Fibroblast of lung (primary cell): Measurements from ENCODE around the gene LHFPL6. TPM values are rescaled to one million over a fixed set of nuclear protein-coding genes. Genes with fewer than 3 reads are reported as not detected.

Source experiments
- DNase-seq, 2 donors: peaks; one replicate each; pipeline versions ENCODE4 v3.0.0 to v3.0.0-alpha.2; 2010; ENCODE audit warnings: low read depth in 2 of 2
- H2AFZ ChIP-seq: 2 replicates; pipeline ENCODE4 v1.5.1; 2012; ENCODE audit warnings: low read length, control low read depth, inconsistent platforms
- H3K27ac ChIP-seq: 2 replicates; pipeline ENCODE4 v1.5.1; 2011; ENCODE audit warnings: low read length, control low read depth; ENCODE audit not compliant: insufficient read depth
- H3K27me3 ChIP-seq: 2 replicates; pipeline ENCODE4 v1.5.1; 2011; ENCODE audit warnings: mild to moderate bottlenecking, low read length; ENCODE audit not compliant: control insufficient read depth, insufficient read depth
- H3K36me3 ChIP-seq: 2 replicates; pipeline ENCODE4 v1.5.1; 2011; ENCODE audit warnings: low read length; ENCODE audit not compliant: control insufficient read depth, insufficient read depth
- H3K4me1 ChIP-seq: 2 replicates; pipeline ENCODE4 v1.5.1; 2011; ENCODE audit warnings: low read length; ENCODE audit not compliant: control insufficient read depth, insufficient read depth; ENCODE audit errors: extremely low read depth
- H3K4me2 ChIP-seq: 2 replicates; pipeline ENCODE4 v1.5.1; 2011; ENCODE audit warnings: low read length, control low read depth; ENCODE audit not compliant: insufficient read depth; ENCODE audit errors: extremely low read depth
- H3K4me3 ChIP-seq, 4 experiments: fragments of 200-600 bp in 1 of 4; sonication (generic) in 1 of 4; replicated peaks in 1 of 4; 2 replicates each; pipeline ENCODE4 v1.5.1; 2011 to 2016; ENCODE audit warnings: low read length in 4 of 4, low read depth in 3 of 4, mild to moderate bottlenecking in 3 of 4, control low read depth in 2 of 4, inconsistent platforms in 1 of 4, mixed read lengths in 1 of 4; ENCODE audit not compliant: insufficient read depth in 1 of 4; ENCODE audit errors: control extremely low read depth in 1 of 4
- H3K79me2 ChIP-seq: 2 replicates; pipeline ENCODE4 v1.5.1; 2012; ENCODE audit warnings: mild to moderate bottlenecking, low read length, inconsistent platforms; ENCODE audit not compliant: control insufficient read depth, insufficient read depth
- H3K9ac ChIP-seq: 2 replicates; pipeline ENCODE4 v1.5.1; 2011; ENCODE audit warnings: mild to moderate bottlenecking, low read length, control low read depth; ENCODE audit not compliant: insufficient read depth
- H3K9me3 ChIP-seq: 2 replicates; pipeline ENCODE4 v1.5.1; 2012; ENCODE audit warnings: low read depth, low read length; ENCODE audit not compliant: control insufficient read depth, insufficient read depth
- H4K20me1 ChIP-seq: 2 replicates; pipeline ENCODE4 v1.5.1; 2011; ENCODE audit warnings: low read length; ENCODE audit not compliant: control insufficient read depth, insufficient read depth; ENCODE audit errors: extremely low read depth
- EZH2 ChIP-seq: IDR thresholded peaks from 2 replicates; pipeline ENCODE4 v1.5.1; 2012; ENCODE audit warnings: low read length, control low read depth, mild to moderate bottlenecking; ENCODE audit errors: missing control alignments
- polyA plus RNA-seq, 2 donors: library from polyadenylated mRNA; depleted of rRNA in 1 of 2; stranded (reverse) in 1 of 2; unstranded in 1 of 2; fragments of >200 nt; gene quantifications; 2 replicates each; pipeline ENCODE4 v1.2.1, GENCODE V29; 2011 to 2012; ENCODE audit warnings: missing spikeins in 1 of 2
- total RNA-seq: library from RNA; depleted of rRNA; stranded (reverse); fragments of >200 nt; gene quantifications from 2 replicates; pipeline ENCODE4 v1.2.1, GENCODE V29; 2014
- TF ChIP-seq, protein P1 (sequence below), 2 donors: IDR thresholded peaks in 1 of 2; conservative IDR thresholded peaks in 1 of 2; 1 replicate in 1 of 2; 2 replicates in 1 of 2; pipeline ENCODE4 v1.5.1; 2011 to 2012; ENCODE audit warnings: low read length in 2 of 2, control low read depth in 1 of 2, inconsistent platforms in 1 of 2, low read depth in 1 of 2, mild to moderate bottlenecking in 1 of 2

Gene LHFPL6
- total and polyA plus RNA-seq, 2 donors (not counting 1 experiment from before 2014, with no cell fraction given), result 42.4 to 86.8 TPM

DNA sequence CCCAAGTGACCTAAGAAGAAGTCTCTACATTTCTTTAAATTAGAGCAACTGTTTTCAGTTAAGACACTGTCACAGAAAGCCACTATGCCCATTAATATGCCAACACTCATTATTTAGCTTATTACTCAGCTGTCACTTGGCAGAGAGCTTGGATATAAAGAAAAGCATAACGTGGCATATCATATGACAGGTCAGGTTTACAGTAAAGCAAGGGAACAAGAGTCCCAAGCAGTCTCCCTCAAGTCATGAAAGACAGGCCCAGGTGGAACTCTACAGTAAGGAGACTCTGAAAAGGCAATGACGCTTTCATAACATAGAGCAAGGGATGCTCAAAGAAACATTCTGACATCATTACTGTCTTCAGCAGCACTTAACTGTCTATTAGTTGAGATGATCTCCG, 6.3 kb downstream of the LHFPL6 start:
- Histone ChIP-seq H2AFZ (no peak overlapping the region), H3K79me2 (peaks cover 25% of the 10 kb centered on the region), H3K27ac (no peak overlapping the region)

DNA sequence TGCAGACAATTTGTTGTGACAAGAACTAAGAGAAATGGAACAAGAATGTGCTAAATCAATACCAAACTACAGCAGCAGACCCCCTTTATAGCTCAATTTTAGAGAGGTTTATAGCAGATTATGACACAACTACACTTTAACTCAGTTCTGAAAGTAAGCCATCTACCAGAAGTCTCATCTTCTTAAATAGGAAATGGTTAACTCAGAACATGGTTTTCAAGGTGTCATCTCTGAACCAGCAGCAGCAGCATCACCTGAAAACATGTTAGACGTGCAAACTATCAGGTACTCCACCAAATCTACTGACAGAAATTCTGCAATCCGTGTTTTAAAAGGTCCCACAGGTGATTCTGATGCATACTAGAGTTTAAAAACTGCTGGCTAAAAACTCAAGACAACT, 6.8 kb downstream of the LHFPL6 start:
- Histone ChIP-seq H3K4me3 (no peak overlapping the region), H3K4me2 (no peak overlapping the region), H3K9ac (no peak overlapping the region), H3K27me3 (no peaks in the 10 kb centered on the region), H3K36me3 (no peaks in the 10 kb centered on the region), H3K9me3 (no peaks in the 10 kb centered on the region), H2AFZ (no peak overlapping the region), H3K4me1 (peaks cover 12% of the 10 kb centered on the region), H4K20me1 (no peaks in the 10 kb centered on the region), H3K27ac (no peak overlapping the region), H3K79me2 (peaks cover 23% of the 10 kb centered on the region)
- TF ChIP-seq EZH2, result no peak
- TF ChIP-seq, protein P1, sequence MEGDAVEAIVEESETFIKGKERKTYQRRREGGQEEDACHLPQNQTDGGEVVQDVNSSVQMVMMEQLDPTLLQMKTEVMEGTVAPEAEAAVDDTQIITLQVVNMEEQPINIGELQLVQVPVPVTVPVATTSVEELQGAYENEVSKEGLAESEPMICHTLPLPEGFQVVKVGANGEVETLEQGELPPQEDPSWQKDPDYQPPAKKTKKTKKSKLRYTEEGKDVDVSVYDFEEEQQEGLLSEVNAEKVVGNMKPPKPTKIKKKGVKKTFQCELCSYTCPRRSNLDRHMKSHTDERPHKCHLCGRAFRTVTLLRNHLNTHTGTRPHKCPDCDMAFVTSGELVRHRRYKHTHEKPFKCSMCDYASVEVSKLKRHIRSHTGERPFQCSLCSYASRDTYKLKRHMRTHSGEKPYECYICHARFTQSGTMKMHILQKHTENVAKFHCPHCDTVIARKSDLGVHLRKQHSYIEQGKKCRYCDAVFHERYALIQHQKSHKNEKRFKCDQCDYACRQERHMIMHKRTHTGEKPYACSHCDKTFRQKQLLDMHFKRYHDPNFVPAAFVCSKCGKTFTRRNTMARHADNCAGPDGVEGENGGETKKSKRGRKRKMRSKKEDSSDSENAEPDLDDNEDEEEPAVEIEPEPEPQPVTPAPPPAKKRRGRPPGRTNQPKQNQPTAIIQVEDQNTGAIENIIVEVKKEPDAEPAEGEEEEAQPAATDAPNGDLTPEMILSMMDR (conservative IDR thresholded peaks at IDR 0.05 in 1 of 2, IDR thresholded peaks at IDR 0.05 in 1 of 2; ENCODE audit: low read depth in 1 of 2, low read length in 2 of 2), result no peak
- DNase-seq, result no peak

More for the DNA sequence above, 6.3 kb downstream of the LHFPL6 start:
- no peak overlapping the region for H3K9ac ChIP-seq
- H4K20me1 ChIP-seq, result no peaks in the 10 kb centered on the region
- no peaks in the 10 kb centered on the region for H3K36me3 ChIP-seq
- DNase-seq, result no peak
- TF ChIP-seq, protein P1 (conservative IDR thresholded peaks at IDR 0.05 in 1 of 2, IDR thresholded peaks at IDR 0.05 in 1 of 2; ENCODE audit: low read depth in 1 of 2, low read length in 2 of 2), result no peak
- no peak for TF ChIP-seq EZH2
- H3K4me2 ChIP-seq, result peak overlapping the region; percentile 46
- H3K9me3 ChIP-seq, result no peaks in the 10 kb centered on the region
- no peaks in the 10 kb centered on the region for H3K27me3 ChIP-seq
- H3K4me3 ChIP-seq, result no peak overlapping the region
- peaks cover 10% of the 10 kb centered on the region for H3K4me1 ChIP-seq

DNA sequence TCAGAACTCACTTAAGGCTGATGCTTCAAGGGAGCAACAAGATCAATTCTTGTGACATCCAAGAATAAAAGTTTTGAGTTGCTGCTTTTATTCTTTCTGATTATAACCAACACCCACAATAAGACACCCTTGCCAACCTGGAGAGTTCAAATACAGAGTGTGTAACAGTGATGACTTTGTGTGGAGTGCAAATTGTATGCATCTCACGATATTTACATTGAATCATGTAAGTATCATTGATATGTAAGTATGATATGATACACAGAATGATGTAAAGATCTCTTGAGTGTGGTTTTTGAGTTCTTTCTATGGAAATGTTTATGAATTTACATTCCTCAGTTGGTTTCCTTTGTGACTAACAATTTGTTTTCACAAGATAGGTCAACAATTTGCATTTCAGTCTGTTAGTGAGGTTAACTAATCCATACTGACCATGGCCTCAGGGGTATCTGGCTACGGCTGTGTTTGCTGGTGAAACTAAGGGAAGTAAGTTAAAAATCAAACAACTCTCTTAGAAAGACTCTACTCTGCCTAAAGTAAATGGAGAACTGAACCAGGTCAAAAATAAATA, 12.4 kb downstream of the LHFPL6 start:
- peaks cover 12% of the 10 kb centered on the region for H3K79me2 ChIP-seq
- no peaks in the 10 kb centered on the region for H3K9me3 ChIP-seq
- H2AFZ ChIP-seq, result no peak overlapping the region
- H4K20me1 ChIP-seq, result no peaks in the 10 kb centered on the region
- no peak overlapping the region for H3K4me3 ChIP-seq
- peaks cover 7% of the 10 kb centered on the region for H3K4me1 ChIP-seq
- no peak overlapping the region for H3K4me2 ChIP-seq
- DNase-seq, result no peak
- TF ChIP-seq, protein P1 (conservative IDR thresholded peaks at IDR 0.05 in 1 of 2, IDR thresholded peaks at IDR 0.05 in 1 of 2; ENCODE audit: low read depth in 1 of 2, low read length in 2 of 2), result no peak
- TF ChIP-seq EZH2, result no peak
- no peak overlapping the region for H3K9ac ChIP-seq
- H3K27me3 ChIP-seq, result no peaks in the 10 kb centered on the region
- H3K27ac ChIP-seq, result no peak overlapping the region
- H3K36me3 ChIP-seq, result no peaks in the 10 kb centered on the region
